ENCODE data around the gene NCBP3. TPM values are rescaled to one million over a fixed set of nuclear protein-coding genes. Genes with fewer than 3 reads are reported as not detected.

NCBP3 gene
- total and polyA plus RNA-seq, 9 donors, result 15.7 to 43.2 (median 37.6) TPM

- H3K9me3 ChIP-seq, result no peaks in the 10 kb centered on the region
- no peak overlapping the region for H3K27ac ChIP-seq
- no peaks in the 10 kb centered on the region for H3K36me3 ChIP-seq
- 93 to 96% (median 94%) methylated on average over 4 of the region's 4 CpGs for WGBS, 3 donors
- no peak for DNase-seq
- peaks cover 24% of the 10 kb centered on the region for H3K4me1 ChIP-seq (ENCODE audit: insufficient read depth)
- TF ChIP-seq POLR2A (IDR thresholded peaks at IDR 0.05), result no peak
- TF ChIP-seq EP300 (IDR thresholded peaks at IDR 0.05), result no peak
- TF ChIP-seq CTCF (IDR thresholded peaks at IDR 0.05), result no peak
- no peaks in the 10 kb centered on the region for H3K27me3 ChIP-seq
- intact Hi-C loops (cut with DNase I), result no loop called here
- H3K4me3 ChIP-seq, result no peak overlapping the region
These were observed 36.9 kb downstream of the NCBP3 start for GRCh38 chr17:3809135-3809534.

DNA sequence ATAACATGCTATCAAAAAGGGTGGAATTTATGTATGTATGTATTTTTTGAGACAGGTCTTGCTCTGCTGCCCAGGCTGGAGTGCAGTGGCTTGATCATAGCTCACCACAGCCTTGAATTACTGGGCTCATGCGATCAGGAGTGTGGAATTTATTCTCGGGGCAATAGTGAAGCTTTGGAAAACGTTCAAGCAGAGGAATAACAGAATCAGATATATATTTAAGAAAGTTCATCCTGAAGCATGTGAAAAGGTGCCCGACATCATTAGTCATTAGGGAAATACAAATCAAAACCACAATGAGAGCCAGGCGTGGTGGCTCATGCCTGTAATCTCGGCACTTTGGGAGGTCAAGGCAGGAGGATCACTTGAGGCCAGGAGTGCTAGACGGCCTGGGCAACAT is 37.3 kb downstream of the NCBP3 start:
- Histone ChIP-seq H3K4me3 (no peak overlapping the region), H3K4me1 (ENCODE audit: insufficient read depth) (peaks cover 27% of the 10 kb centered on the region), H3K9me3 (no peaks in the 10 kb centered on the region), H3K36me3 (no peaks in the 10 kb centered on the region), H3K27me3 (no peaks in the 10 kb centered on the region), H3K27ac (no peak overlapping the region)
- intact Hi-C loops (cut with DNase I), result no loop called here
- DNase-seq, result no peak
- TF ChIP-seq CTCF (IDR thresholded peaks at IDR 0.05) (no peak), EP300 (IDR thresholded peaks at IDR 0.05) (no peak), POLR2A (IDR thresholded peaks at IDR 0.05) (no peak)
- 71 to 87% (median 79%) methylated on average over 7 of the region's 7 CpGs for WGBS, 3 donors

DNA sequence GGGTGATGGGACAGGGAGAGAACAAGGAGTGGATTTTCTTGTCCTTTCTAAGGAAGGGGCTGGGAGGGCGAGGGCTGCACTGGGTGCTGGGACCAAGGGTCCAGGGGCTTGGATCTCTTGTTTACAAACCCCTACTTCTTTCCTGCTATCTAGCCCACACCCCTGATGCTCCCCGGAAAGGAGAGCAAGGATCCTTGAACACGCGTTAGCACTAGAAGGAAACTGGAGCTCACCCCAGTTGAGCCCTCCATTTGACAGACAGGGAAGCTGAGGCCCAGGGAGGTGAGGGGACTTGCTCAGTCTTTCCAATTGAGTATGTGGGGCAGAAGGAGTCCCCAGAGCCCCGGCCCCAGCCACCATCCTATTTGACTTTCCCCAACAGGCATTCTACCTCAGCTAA is 40.5 kb downstream of the NCBP3 start:
- peak overlapping the region in 1 of 2 donors; percentile 75 for H3K27ac ChIP-seq
- no peak overlapping the region for H3K4me3 ChIP-seq
- no peak for DNase-seq
- peaks cover 36% of the 10 kb centered on the region for H3K4me1 ChIP-seq (ENCODE audit: insufficient read depth)
- no peaks in the 10 kb centered on the region for H3K27me3 ChIP-seq
- intact Hi-C loops (cut with DNase I), result no loop called here
- H3K36me3 ChIP-seq, result no peaks in the 10 kb centered on the region
- H3K9me3 ChIP-seq, result no peaks in the 10 kb centered on the region
- no peak for TF ChIP-seq CTCF (IDR thresholded peaks at IDR 0.05)
- WGBS, 3 donors, result 83 to 97% (median 94%) methylated on average over 5 of the region's 5 CpGs

DNA sequence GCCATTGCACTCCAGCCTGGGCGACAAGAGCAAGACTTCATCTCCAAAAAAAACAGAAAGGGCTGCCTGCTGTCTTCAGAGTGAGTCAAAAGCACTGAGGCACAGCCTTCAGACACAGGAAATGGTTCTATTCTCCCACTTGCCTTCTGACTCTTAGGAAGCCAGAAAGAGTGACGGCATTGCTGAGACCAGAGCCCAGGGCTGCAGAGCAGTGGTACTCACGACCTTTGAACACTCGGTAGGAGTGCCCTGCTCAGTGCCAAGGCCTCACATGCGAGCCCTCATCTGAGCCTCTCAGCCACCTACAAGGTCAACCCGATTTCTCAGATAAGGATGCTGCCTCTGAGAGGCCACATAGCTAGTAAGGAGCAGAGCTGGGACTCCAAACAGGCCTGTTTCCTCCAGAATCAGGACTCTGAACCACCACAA is 41.5 kb downstream of the NCBP3 start:
- Histone ChIP-seq H3K4me1 (ENCODE audit: insufficient read depth) (peaks cover 41% of the 10 kb centered on the region), H3K9me3 (no peaks in the 10 kb centered on the region), H3K4me3 (no peak overlapping the region), H3K27me3 (no peaks in the 10 kb centered on the region), H3K36me3 (no peaks in the 10 kb centered on the region), H3K27ac (no peak overlapping the region)
- no peak for DNase-seq
- intact Hi-C loops (cut with DNase I), result loop anchor here in 1 of 4 donors (5.0 kb wide), 1 partner anchor 67 kb away; no protein-coding TSS in a partner anchor
- TF ChIP-seq EP300 (IDR thresholded peaks at IDR 0.05), result no peak
- no peak for TF ChIP-seq CTCF (IDR thresholded peaks at IDR 0.05)
- no peak for TF ChIP-seq POLR2A (IDR thresholded peaks at IDR 0.05)
- WGBS, 3 donors, result 60 to 72% (median 68%) methylated on average over 6 of the region's 6 CpGs

DNA sequence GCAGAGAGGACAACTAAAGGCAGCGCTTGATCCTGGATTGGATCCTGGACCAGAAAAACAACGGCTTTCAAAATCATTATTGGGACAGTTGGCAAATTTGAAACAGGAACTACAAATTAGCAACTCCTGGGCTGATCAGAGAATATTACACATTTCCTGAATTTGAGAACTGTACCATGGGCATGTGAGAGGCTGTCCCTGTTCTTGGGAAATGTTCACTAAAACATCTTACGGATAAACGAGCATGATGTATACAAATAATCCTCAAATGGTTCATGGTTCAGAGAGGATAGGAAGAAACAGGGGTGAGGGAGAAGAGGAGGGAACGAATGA is 42.8 kb downstream of the NCBP3 start:
- H3K36me3 ChIP-seq, result no peaks in the 10 kb centered on the region
- WGBS, 3 donors, result 18 to 32% (median 19%) methylated on average over 5 of the region's 5 CpGs
- intact Hi-C loops (cut with DNase I), result loop anchor here in 1 of 4 donors (5.0 kb wide), 1 partner anchor 66 kb away; no protein-coding TSS in a partner anchor
- no peaks in the 10 kb centered on the region for H3K27me3 ChIP-seq
- no peaks in the 10 kb centered on the region for H3K9me3 ChIP-seq
- no peak overlapping the region for H3K4me3 ChIP-seq
- DNase-seq, result no peak
- no peak for TF ChIP-seq EP300 (IDR thresholded peaks at IDR 0.05)
- TF ChIP-seq POLR2A (IDR thresholded peaks at IDR 0.05), result no peak
- no peak for TF ChIP-seq CTCF (IDR thresholded peaks at IDR 0.05)
- H3K27ac ChIP-seq, result peak overlapping the region in 1 of 2 donors; percentile 99
- H3K4me1 ChIP-seq (ENCODE audit: insufficient read depth), result peaks cover 51% of the 10 kb centered on the region

All from ovary (tissue), 9 donors.